ENCODE data around the gene CABYR. TPM values are rescaled to one million over a fixed set of nuclear protein-coding genes. Genes with fewer than 3 reads are reported as not detected.

The CABYR gene
- total RNA-seq, 1 experiment from 2014 or later = 10.6 TPM

DNA sequence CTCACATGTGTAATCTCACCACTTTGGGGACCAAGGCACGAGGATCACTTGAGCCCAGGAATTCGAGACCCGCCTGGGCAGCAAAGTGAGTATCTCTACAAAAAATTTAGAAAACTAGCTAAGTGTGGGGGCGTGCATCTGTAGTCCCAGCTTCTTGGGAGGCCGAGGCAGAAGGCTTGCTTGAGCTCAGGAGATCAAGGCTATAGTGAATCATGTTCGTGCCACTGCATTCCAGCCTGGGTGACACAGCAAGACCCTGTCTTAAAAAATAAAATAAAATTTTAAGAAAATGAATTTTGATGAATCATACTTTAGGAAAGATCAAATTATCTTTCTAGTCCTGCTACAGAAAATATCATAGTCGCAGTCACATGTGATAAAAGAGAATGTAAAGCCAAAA is 46.9 kb downstream of the CABYR start:
- no TSS peak for BruUV-seq (replicated peaks)
- DNase-seq = no peak
- Mint-ChIP-seq H3K4me3 (ENCODE audit: low read depth, unreplicated experiment) (no peak overlapping the region), H3K27me3 (ENCODE audit: unreplicated experiment) (no peaks in the 10 kb centered on the region), H3K4me1 (ENCODE audit: low read depth, unreplicated experiment) (peaks cover 14% of the 10 kb centered on the region), H3K9me3 (ENCODE audit: low read depth, unreplicated experiment) (no peaks in the 10 kb centered on the region), H3K27ac (ENCODE audit: unreplicated experiment) (no peak overlapping the region), H3K36me3 (ENCODE audit: insufficient read depth, unreplicated experiment) (no peaks in the 10 kb centered on the region)
- CTCF ChIA-PET = interaction anchor here (0.7 kb wide), 1 partner anchor 704 kb away, joined by 5 read pairs; no protein-coding TSS in a partner anchor
- no peak for TF ChIP-seq CTCF (IDR thresholded peaks at IDR 0.05; ENCODE audit: unreplicated experiment)
- intact Hi-C loops (cut with micrococcal nuclease; ENCODE audit: unreplicated experiment) = no loop called here

DNA sequence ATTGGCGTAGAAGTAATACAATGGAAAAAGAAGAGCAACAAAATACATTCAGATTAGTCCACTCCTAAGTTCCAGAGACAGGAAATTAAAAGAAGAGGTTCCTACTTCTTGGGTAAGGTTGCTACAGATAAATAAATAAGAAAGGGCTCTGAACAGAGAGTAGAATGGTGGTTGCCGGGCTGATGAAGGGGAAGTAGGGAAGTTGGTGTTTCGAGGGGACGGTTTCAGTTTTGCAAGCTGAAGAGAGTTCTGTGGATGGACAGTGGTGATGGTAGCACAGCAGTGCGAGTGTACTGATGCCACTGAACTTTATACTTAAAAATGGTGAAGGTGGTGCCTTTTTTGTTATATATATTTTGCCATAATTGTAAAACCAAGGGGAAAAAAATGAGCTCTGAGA is 48.2 kb downstream of the CABYR start:
- H3K36me3 Mint-ChIP-seq (ENCODE audit: insufficient read depth, unreplicated experiment) = no peaks in the 10 kb centered on the region
- H3K27ac Mint-ChIP-seq (ENCODE audit: unreplicated experiment) = no peak overlapping the region
- DNase-seq = no peak
- CTCF ChIA-PET = interaction anchor here (0.6 to 1.0 kb wide), 2 partner anchors 10 to 164 kb away, joined by 3 to 6 read pairs; no protein-coding TSS in a partner anchor
- peaks cover 7% of the 10 kb centered on the region for H3K4me1 Mint-ChIP-seq (ENCODE audit: low read depth, unreplicated experiment)
- no TSS peak for BruUV-seq (replicated peaks)
- no peak overlapping the region for H3K4me3 Mint-ChIP-seq (ENCODE audit: low read depth, unreplicated experiment)
- no peak for TF ChIP-seq CTCF (IDR thresholded peaks at IDR 0.05; ENCODE audit: unreplicated experiment)
- H3K9me3 Mint-ChIP-seq (ENCODE audit: low read depth, unreplicated experiment) = no peaks in the 10 kb centered on the region
- H3K27me3 Mint-ChIP-seq (ENCODE audit: unreplicated experiment) = no peaks in the 10 kb centered on the region
- intact Hi-C loops (cut with micrococcal nuclease; ENCODE audit: unreplicated experiment) = no loop called here

DNA sequence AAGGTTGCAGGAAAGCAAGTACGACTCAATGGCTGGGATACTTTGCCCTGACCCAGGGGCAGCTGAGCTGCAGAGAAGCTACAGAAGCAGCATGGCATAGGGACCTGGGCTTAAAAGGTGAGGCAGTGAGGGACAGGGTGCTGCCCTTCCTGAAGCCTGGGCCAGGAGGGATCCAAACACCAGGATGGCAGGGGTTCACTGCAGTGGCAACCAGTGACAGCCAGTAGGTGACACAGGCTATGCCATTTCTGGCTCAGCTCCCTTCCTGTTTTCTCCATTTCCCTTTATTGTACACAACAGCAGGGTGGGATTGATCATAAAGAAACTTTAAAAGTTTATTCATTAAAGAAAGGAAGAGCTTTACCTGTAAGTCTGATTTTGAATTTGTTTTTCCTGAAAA is 48.8 kb downstream of the CABYR start:
- BruUV-seq (replicated peaks) = no TSS peak
- CTCF ChIA-PET = interaction anchor here (1.0 kb wide), 1 partner anchor 11 kb away, joined by 3 read pairs; no protein-coding TSS in a partner anchor

GRCh38 chr18:24188120-24188519 is 49.3 kb downstream of the CABYR start:
- intact Hi-C loops (cut with micrococcal nuclease; ENCODE audit: unreplicated experiment) = no loop called here
- Mint-ChIP-seq H3K27ac (ENCODE audit: unreplicated experiment) (no peak overlapping the region), H3K4me1 (ENCODE audit: low read depth, unreplicated experiment) (peaks cover 9% of the 10 kb centered on the region), H3K27me3 (ENCODE audit: unreplicated experiment) (no peaks in the 10 kb centered on the region), H3K4me3 (ENCODE audit: low read depth, unreplicated experiment) (no peak overlapping the region), H3K9me3 (ENCODE audit: low read depth, unreplicated experiment) (no peaks in the 10 kb centered on the region), H3K36me3 (ENCODE audit: insufficient read depth, unreplicated experiment) (no peaks in the 10 kb centered on the region)
- CTCF ChIA-PET = interaction anchor here (1.2 kb wide), 1 partner anchor 14 kb away, joined by 4 read pairs; no protein-coding TSS in a partner anchor
- DNase-seq = no peak
- TF ChIP-seq CTCF (IDR thresholded peaks at IDR 0.05; ENCODE audit: unreplicated experiment) = no peak
- BruUV-seq (replicated peaks) = no TSS peak

More for the DNA sequence above, 48.8 kb downstream of the CABYR start:
- Mint-ChIP-seq H3K4me3 (ENCODE audit: low read depth, unreplicated experiment) (no peak overlapping the region), H3K27me3 (ENCODE audit: unreplicated experiment) (no peaks in the 10 kb centered on the region), H3K27ac (ENCODE audit: unreplicated experiment) (no peak overlapping the region), H3K9me3 (ENCODE audit: low read depth, unreplicated experiment) (no peaks in the 10 kb centered on the region), H3K36me3 (ENCODE audit: insufficient read depth, unreplicated experiment) (no peaks in the 10 kb centered on the region), H3K4me1 (ENCODE audit: low read depth, unreplicated experiment) (peaks cover 8% of the 10 kb centered on the region)
- DNase-seq = no peak
- no peak for TF ChIP-seq CTCF (IDR thresholded peaks at IDR 0.05; ENCODE audit: unreplicated experiment)
- intact Hi-C loops (cut with micrococcal nuclease; ENCODE audit: unreplicated experiment) = no loop called here
